Uterus (tissue), 2 donors: ENCODE measurements around the gene TBC1D16.

Source experiments
- POLR2A ChIP-seq, 2 donors: fragments of 450-650 bp; IDR thresholded peaks; one replicate each; pipeline ENCODE4 v1.6.1; 2016; ENCODE audit warnings: antibody characterized with exemption in 2 of 2, mild to moderate bottlenecking in 1 of 2, moderate library complexity in 1 of 2
- TF ChIP-seq, protein P1 (sequence below), 4 experiments: fragments of 200-600 bp in 2 of 4; fragments of 450-650 bp in 2 of 4; sonication (generic) in 2 of 4; IDR thresholded peaks; one replicate each; pipeline ENCODE4 v1.5.1; 2016 to 2019; ENCODE audit warnings: antibody characterized with exemption in 4 of 4, mild to moderate bottlenecking in 2 of 4, moderate library complexity in 1 of 4

DNA sequence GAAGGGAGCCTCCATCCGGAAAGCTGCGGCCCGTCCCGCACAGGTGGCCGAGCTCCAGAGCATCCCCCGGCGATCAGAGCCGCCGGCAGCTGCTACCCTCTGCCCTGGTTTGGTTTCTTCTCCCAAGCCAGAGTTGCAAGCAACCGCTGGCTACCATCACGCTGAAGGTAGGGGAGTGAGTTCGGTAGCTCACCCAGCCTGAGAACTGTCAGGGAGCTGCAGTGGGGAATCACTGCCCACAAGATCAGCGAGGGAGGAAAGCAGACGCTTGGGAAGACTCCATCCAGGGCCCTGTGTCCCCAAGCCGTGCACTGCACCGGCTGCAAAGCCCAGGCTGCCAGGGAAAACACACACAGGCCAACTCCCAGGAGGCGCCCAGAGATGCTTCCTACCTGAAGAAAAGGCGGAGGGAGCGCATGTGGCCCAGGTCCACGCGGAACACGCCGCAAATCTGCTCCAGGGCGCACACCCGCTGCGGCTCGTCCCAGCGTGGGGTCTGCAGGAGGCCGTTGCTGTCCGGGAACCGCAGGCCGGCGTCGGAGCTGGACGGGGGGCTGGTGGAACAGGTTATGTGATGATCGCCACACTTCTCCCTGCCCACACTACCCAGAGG is 83.3 kb downstream of the TBC1D16 start:
- TF ChIP-seq, protein P1, sequence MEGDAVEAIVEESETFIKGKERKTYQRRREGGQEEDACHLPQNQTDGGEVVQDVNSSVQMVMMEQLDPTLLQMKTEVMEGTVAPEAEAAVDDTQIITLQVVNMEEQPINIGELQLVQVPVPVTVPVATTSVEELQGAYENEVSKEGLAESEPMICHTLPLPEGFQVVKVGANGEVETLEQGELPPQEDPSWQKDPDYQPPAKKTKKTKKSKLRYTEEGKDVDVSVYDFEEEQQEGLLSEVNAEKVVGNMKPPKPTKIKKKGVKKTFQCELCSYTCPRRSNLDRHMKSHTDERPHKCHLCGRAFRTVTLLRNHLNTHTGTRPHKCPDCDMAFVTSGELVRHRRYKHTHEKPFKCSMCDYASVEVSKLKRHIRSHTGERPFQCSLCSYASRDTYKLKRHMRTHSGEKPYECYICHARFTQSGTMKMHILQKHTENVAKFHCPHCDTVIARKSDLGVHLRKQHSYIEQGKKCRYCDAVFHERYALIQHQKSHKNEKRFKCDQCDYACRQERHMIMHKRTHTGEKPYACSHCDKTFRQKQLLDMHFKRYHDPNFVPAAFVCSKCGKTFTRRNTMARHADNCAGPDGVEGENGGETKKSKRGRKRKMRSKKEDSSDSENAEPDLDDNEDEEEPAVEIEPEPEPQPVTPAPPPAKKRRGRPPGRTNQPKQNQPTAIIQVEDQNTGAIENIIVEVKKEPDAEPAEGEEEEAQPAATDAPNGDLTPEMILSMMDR (IDR thresholded peaks at IDR 0.05): no peak
- no peak for TF ChIP-seq POLR2A (IDR thresholded peaks at IDR 0.05)
